ENCODE measurements around the gene STX8.
"Not testable (repeated sequence)": the region's sequence is repeated elsewhere in the genome, so short reads cannot be mapped to it uniquely, and the experiment has no call there.

Gene STX8

GRCh38 chr17:9356488-9356911 is 219.1 kb downstream of the STX8 start:
- Histone ChIP-seq H3K27me3 (ENCODE audit: low read depth, low read length) (no peaks in the 10 kb centered on the region), H2AFZ (ENCODE audit: low read depth, low read length) (no peak overlapping the region), H3K9ac (ENCODE audit: low read length) (peak overlapping the region; percentile 12; the same call in 1 of the 2 replicates), H4K20me1 (ENCODE audit: insufficient read depth, low read length) (no peaks in the 10 kb centered on the region), H3K4me3 (ENCODE audit: low read length) (peak overlapping the region; percentile 48), H3K9me3 (ENCODE audit: insufficient read depth, low read length) (no peaks in the 10 kb centered on the region), H3K36me3 (replicated peaks; ENCODE audit: low read depth, low read length) (no peaks in the 10 kb centered on the region), H3K4me1 (ENCODE audit: low read length) (peaks cover 29% of the 10 kb centered on the region), H3K4me2 (ENCODE audit: low read length) (peak overlapping the region; percentile 85), H3K27ac (ENCODE audit: low read length) (peak overlapping the region; percentile 85), H3K79me2 (ENCODE audit: low read length) (no peaks in the 10 kb centered on the region)
- TF ChIP-seq CTCF (IDR thresholded peaks at IDR 0.05; ENCODE audit: low read depth, low read length) (no peak), EZH2phosphoT487 (IDR thresholded peaks at IDR 0.05; ENCODE audit: low read depth) (no peak)

GRCh38 chr17:9355846-9356245 is 219.8 kb downstream of the STX8 start:
- H3K4me2 ChIP-seq (ENCODE audit: low read length) = peak overlapping the region; percentile 85

DNA sequence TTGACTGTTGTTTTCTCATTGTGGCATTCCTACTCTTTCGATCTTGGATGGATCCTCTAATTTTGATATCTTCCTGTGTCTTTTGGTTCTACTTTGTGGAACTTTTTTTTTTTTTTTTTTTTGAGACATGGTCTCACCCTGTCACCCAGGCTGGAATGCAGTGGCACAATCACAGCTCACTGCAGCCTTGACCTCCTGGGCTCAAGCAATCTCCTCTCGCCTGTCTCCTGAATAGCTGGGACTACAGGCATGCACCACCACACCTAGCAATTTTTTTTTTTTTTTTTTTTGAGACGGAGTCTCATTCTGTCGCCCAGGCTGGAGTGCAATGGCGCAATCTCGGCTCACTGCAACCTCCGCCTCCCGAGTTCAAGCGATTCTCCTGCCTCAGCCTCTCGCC is 220.4 kb downstream of the STX8 start:
- H3K4me3 ChIP-seq (ENCODE audit: low read length); H3K27me3 ChIP-seq (ENCODE audit: low read depth, low read length); H3K4me2 ChIP-seq (ENCODE audit: low read length); H3K79me2 ChIP-seq (ENCODE audit: low read length); H3K36me3 ChIP-seq (replicated peaks; ENCODE audit: low read depth, low read length); H4K20me1 ChIP-seq (ENCODE audit: insufficient read depth, low read length); H2AFZ ChIP-seq (ENCODE audit: low read depth, low read length); H3K9me3 ChIP-seq (ENCODE audit: insufficient read depth, low read length); H3K9ac ChIP-seq (ENCODE audit: low read length); H3K27ac ChIP-seq (ENCODE audit: low read length): not testable (repeated sequence)
- peaks cover 29% of the 10 kb centered on the region for H3K4me1 ChIP-seq (ENCODE audit: low read length)

More at GRCh38 chr17:9355846-9356245, 219.8 kb downstream of the STX8 start:
- TF ChIP-seq CTCF (IDR thresholded peaks at IDR 0.05; ENCODE audit: low read depth, low read length) = no peak
- no peak for TF ChIP-seq EZH2phosphoT487 (IDR thresholded peaks at IDR 0.05; ENCODE audit: low read depth)
- Histone ChIP-seq H3K9ac (ENCODE audit: low read length) (peak overlapping the region; percentile 12; the same call in 1 of the 2 replicates), H3K9me3 (ENCODE audit: insufficient read depth, low read length) (no peaks in the 10 kb centered on the region), H3K79me2 (ENCODE audit: low read length) (no peaks in the 10 kb centered on the region), H3K36me3 (replicated peaks; ENCODE audit: low read depth, low read length) (no peaks in the 10 kb centered on the region), H3K27me3 (ENCODE audit: low read depth, low read length) (no peaks in the 10 kb centered on the region), H4K20me1 (ENCODE audit: insufficient read depth, low read length) (no peaks in the 10 kb centered on the region), H3K4me3 (ENCODE audit: low read length) (peak overlapping the region; percentile 48), H3K4me1 (ENCODE audit: low read length) (peaks cover 29% of the 10 kb centered on the region), H3K27ac (ENCODE audit: low read length) (peak overlapping the region; percentile 85), H2AFZ (ENCODE audit: low read depth, low read length) (no peak overlapping the region)

GRCh38 chr17:9350080-9350479 is 225.5 kb downstream of the STX8 start:
- H3K9me3 ChIP-seq (ENCODE audit: insufficient read depth, low read length) = no peaks in the 10 kb centered on the region
- peaks cover 4% of the 10 kb centered on the region; the same call in 1 of the 2 replicates for H3K4me1 ChIP-seq (ENCODE audit: low read length)
- no peak overlapping the region for H3K4me3 ChIP-seq (ENCODE audit: low read length)
- TF ChIP-seq EZH2phosphoT487 (IDR thresholded peaks at IDR 0.05; ENCODE audit: low read depth) = no peak
- no peak for TF ChIP-seq CTCF (IDR thresholded peaks at IDR 0.05; ENCODE audit: low read depth, low read length)
- H3K27ac ChIP-seq (ENCODE audit: low read length) = no peak overlapping the region
- H4K20me1 ChIP-seq (ENCODE audit: insufficient read depth, low read length) = no peaks in the 10 kb centered on the region
- H3K9ac ChIP-seq (ENCODE audit: low read length) = no peak overlapping the region
- H3K79me2 ChIP-seq (ENCODE audit: low read length) = no peaks in the 10 kb centered on the region
- H3K27me3 ChIP-seq (ENCODE audit: low read depth, low read length) = no peaks in the 10 kb centered on the region
- H2AFZ ChIP-seq (ENCODE audit: low read depth, low read length) = no peak overlapping the region
- no peaks in the 10 kb centered on the region for H3K36me3 ChIP-seq (replicated peaks; ENCODE audit: low read depth, low read length)
- H3K4me2 ChIP-seq (ENCODE audit: low read length) = no peak overlapping the region
